ENCODE data around the gene BHLHE23. TPM values are rescaled to one million over a fixed set of nuclear protein-coding genes. Genes with fewer than 3 reads are reported as not detected.

Gene BHLHE23
- total RNA-seq, 6 donors from 2014 or later, result not detected

- Histone ChIP-seq H3K4me3 (no peak overlapping the region), H3K9me3 (no peaks in the 10 kb centered on the region), H3K27ac (no peak overlapping the region), H3K27me3 (peaks cover 0 to 6% (median 2%) of the 10 kb centered on the region in 4 donors), H3K36me3 (peaks cover 0 to 9% (median 4%) of the 10 kb centered on the region in 4 donors), H3K4me1 (no peaks in the 10 kb centered on the region)
- DNase-seq (peak in 1 of 2 donors; percentile 42), ATAC-seq (ENCODE audit: low FRiP score in 2 of 2) (no peak)
- 85% methylated on average over 6 of the region's 6 CpGs; no CpG with 5 or more reads in 1 of the 2 donors for WGBS, 2 donors
- TF ChIP-seq CTCF (IDR thresholded peaks at IDR 0.05) (no peak), POLR2AphosphoS5 (IDR thresholded peaks at IDR 0.05) (no peak), EP300 (IDR thresholded peaks at IDR 0.05) (no peak)
Observed at GRCh38 chr20:62967149-62967501, 39.6 kb downstream of the BHLHE23 start.

GRCh38 chr20:62966212-62967148, 40.3 kb downstream of the BHLHE23 start:
- DNase-seq (peak in 1 of 2 donors; percentile 68), ATAC-seq (ENCODE audit: low FRiP score in 2 of 2) (no peak)
- H3K27me3 ChIP-seq, result peaks cover 0 to 6% (median 2%) of the 10 kb centered on the region in 4 donors

GRCh38 chr20:62965363-62965771, 41.4 kb downstream of the BHLHE23 start:
- peaks cover 0 to under 1% (median 0%) of the 10 kb centered on the region in 4 donors for H3K27me3 ChIP-seq
- ATAC-seq (ENCODE audit: low FRiP score in 2 of 2) (no peak), DNase-seq (peak in 1 of 2 donors; percentile 63)
- no peaks in the 10 kb centered on the region for H3K9me3 ChIP-seq
- TF ChIP-seq POLR2A (IDR thresholded peaks at IDR 0.05) (no peak), CTCF (IDR thresholded peaks at IDR 0.05) (no peak), EP300 (IDR thresholded peaks at IDR 0.05) (no peak), POLR2AphosphoS5 (IDR thresholded peaks at IDR 0.05) (no peak)
- H3K27ac ChIP-seq, result no peak overlapping the region
- WGBS, 2 donors, result 81 to 83% methylated on average over 8 to 12 of the region's 19 CpGs
- H3K4me1 ChIP-seq, result no peaks in the 10 kb centered on the region
- H3K36me3 ChIP-seq, result peaks cover 0 to 9% (median 4%) of the 10 kb centered on the region in 4 donors
- no peak overlapping the region for H3K4me3 ChIP-seq

More at GRCh38 chr20:62966212-62967148, 40.3 kb downstream of the BHLHE23 start:
- no peak for TF ChIP-seq POLR2A (IDR thresholded peaks at IDR 0.05)
- TF ChIP-seq CTCF (IDR thresholded peaks at IDR 0.05), result no peak
- TF ChIP-seq POLR2AphosphoS5 (IDR thresholded peaks at IDR 0.05), result no peak
- no peak for TF ChIP-seq EP300 (IDR thresholded peaks at IDR 0.05)
- Histone ChIP-seq H3K4me1 (no peaks in the 10 kb centered on the region), H3K9me3 (no peaks in the 10 kb centered on the region), H3K36me3 (peaks cover 0 to 9% (median 4%) of the 10 kb centered on the region in 4 donors), H3K4me3 (no peak overlapping the region), H3K27ac (no peak overlapping the region)
- WGBS, 2 donors, result 90 to 91% methylated on average over 9 to 22 of the region's 27 CpGs

- H3K9me3 ChIP-seq, result no peaks in the 10 kb centered on the region
- H3K27ac ChIP-seq, result no peak overlapping the region
- H3K36me3 ChIP-seq, result peaks cover 0 to 9% (median 4%) of the 10 kb centered on the region in 4 donors
- ATAC-seq (ENCODE audit: low FRiP score in 2 of 2), result no peak
- no peaks in the 10 kb centered on the region for H3K27me3 ChIP-seq
- no peaks in the 10 kb centered on the region for H3K4me1 ChIP-seq
- DNase-seq, result peak in 1 of 2 donors; percentile 46
- no peak for TF ChIP-seq CTCF (IDR thresholded peaks at IDR 0.05)
- no peak for TF ChIP-seq EP300 (IDR thresholded peaks at IDR 0.05)
- TF ChIP-seq POLR2AphosphoS5 (IDR thresholded peaks at IDR 0.05), result no peak
- TF ChIP-seq POLR2A (IDR thresholded peaks at IDR 0.05), result no peak
- 77 to 81% methylated on average over 20 of the region's 20 CpGs for WGBS, 2 donors
- no peak overlapping the region for H3K4me3 ChIP-seq
Observed at GRCh38 chr20:62964700-62965099, 42.1 kb downstream of the BHLHE23 start.
